CD8-positive, alpha-beta memory T cell (primary cell): Measurements from ENCODE around the gene MXD3. TPM values are rescaled to one million over a fixed set of nuclear protein-coding genes. Genes with fewer than 3 reads are reported as not detected.
A peak's percentile ranks its signal among the peaks of the same experiment; 100 is the strongest.
"Not testable (repeated sequence)": the region's sequence is repeated elsewhere in the genome, so short reads cannot be mapped to it uniquely, and the experiment has no call there.

Source experiments
- CTCF ChIA-PET: fragments of 350-600 bp; sonication (Branson Sonifier 250); formaldehyde crosslinking; loops from one replicate; lab custom pipeline; 2021; ENCODE audit warnings: antibody characterized with exemption; lab: Charles Lee
- POLR2A ChIA-PET: fragments of 350-600 bp; sonication (Branson Sonifier 250); formaldehyde crosslinking; loops from one replicate; lab custom pipeline; 2021; ENCODE audit warnings: antibody characterized with exemption; lab: Charles Lee
- DNase-seq, 5 donors: peaks; one replicate each; pipeline versions ENCODE4 v3.0.0 to v3.0.0-alpha.2; 2020 to 2022; ENCODE audit warnings: mixed read lengths in 1 of 5
- H3K27ac ChIP-seq: one replicate; pipeline ENCODE4 v1.7.0; 2013; ENCODE audit warnings: low read depth, mild to moderate bottlenecking, low read length, moderate library complexity
- H3K27me3 ChIP-seq: 2 replicates; pipeline ENCODE4 v1.7.0; 2013; ENCODE audit warnings: low read length, mild to moderate bottlenecking; ENCODE audit not compliant: insufficient read depth, poor library complexity, severe bottlenecking
- H3K36me3 ChIP-seq: 2 replicates; pipeline ENCODE4 v1.7.0; 2013; ENCODE audit warnings: mild to moderate bottlenecking, low read length, moderate library complexity; ENCODE audit not compliant: insufficient read depth
- H3K4me1 ChIP-seq: 2 replicates; pipeline ENCODE4 v1.7.0; 2013; ENCODE audit warnings: mild to moderate bottlenecking, low read length, moderate library complexity; ENCODE audit not compliant: insufficient read depth
- H3K4me3 ChIP-seq: 2 replicates; pipeline ENCODE4 v1.7.0; 2013; ENCODE audit warnings: mild to moderate bottlenecking, low read length
- H3K9me3 ChIP-seq: 2 replicates; pipeline ENCODE4 v1.7.0; 2013; ENCODE audit warnings: mild to moderate bottlenecking, low read length
- H3K27ac Mint-ChIP-seq, 8 donors: one replicate each; pipeline ENCODE4 v1.8.0; 2020 to 2021; ENCODE audit warnings: mixed read lengths in 8 of 8, mild to moderate bottlenecking in 6 of 8, inconsistent platforms in 3 of 8, moderate library complexity in 3 of 8
- H3K27me3 Mint-ChIP-seq, 2 donors: one replicate each; pipeline ENCODE4 v1.8.0; 2020 to 2021; ENCODE audit warnings: mixed read lengths in 2 of 2, mild to moderate bottlenecking in 1 of 2, moderate library complexity in 1 of 2
- H3K36me3 Mint-ChIP-seq, 3 donors: one replicate each; pipeline ENCODE4 v1.8.0; 2020 to 2021; ENCODE audit warnings: mixed read lengths in 3 of 3, inconsistent platforms in 1 of 3, mild to moderate bottlenecking in 1 of 3
- H3K4me1 Mint-ChIP-seq, 3 donors: one replicate each; pipeline ENCODE4 v1.8.0; 2020 to 2021; ENCODE audit warnings: mixed read lengths in 3 of 3, inconsistent platforms in 1 of 3, mild to moderate bottlenecking in 1 of 3
- H3K4me3 Mint-ChIP-seq, 7 donors: one replicate each; pipeline ENCODE4 v1.8.0; 2020 to 2021; ENCODE audit warnings: mixed read lengths in 7 of 7, mild to moderate bottlenecking in 6 of 7, moderate library complexity in 4 of 7, inconsistent platforms in 2 of 7
- H3K9me3 Mint-ChIP-seq, 5 donors: one replicate each; pipeline ENCODE4 v1.8.0; 2020 to 2022; ENCODE audit warnings: mixed read lengths in 5 of 5, mild to moderate bottlenecking in 3 of 5, moderate library complexity in 2 of 5, inconsistent platforms in 1 of 5
- polyA plus RNA-seq: library from polyadenylated mRNA; unstranded; fragments of 300-500 nt; fragmentation: Illumina TruSeq; gene quantifications from one replicate; pipeline ENCODE4 v1.2.3, GENCODE V29; 2021
- total RNA-seq, 2 experiments: library from RNA; stranded (reverse); gene quantifications; one replicate each; pipeline ENCODE4 v1.2.3, GENCODE V29; 2021

Gene MXD3
- total and polyA plus RNA-seq, 3 experiments from 2014 or later, result 0.79 to 13.4 (median 10.2) TPM

GRCh38 chr5:177306103-177306640, 5.5 kb downstream of the MXD3 start:
- H3K4me3 ChIP-seq, POLR2A ChIA-PET, H3K27me3 ChIP-seq, H3K9me3 Mint-ChIP-seq, H3K27me3 Mint-ChIP-seq, H3K27ac ChIP-seq, H3K9me3 ChIP-seq, DNase-seq: not testable (repeated sequence)
- CTCF ChIA-PET, result interaction anchor here (0.9 kb wide), 1 partner anchor 96 kb away, joined by 3 read pairs; no protein-coding TSS in a partner anchor
- peaks cover 59 to 78% (median 68%) of the 10 kb centered on the region in 3 donors for H3K4me1 Mint-ChIP-seq
- peak overlapping the region in 6 of 7 donors; percentile 48 to 96 (median 94) for H3K4me3 Mint-ChIP-seq
- peaks cover 41% of the 10 kb centered on the region for H3K4me1 ChIP-seq
- H3K27ac Mint-ChIP-seq, result peak overlapping the region; percentile 8 to 83 (median 70)
- H3K36me3 Mint-ChIP-seq, result peaks cover 4 to 36% (median 8%) of the 10 kb centered on the region in 3 donors
- H3K36me3 ChIP-seq, result peaks cover 19% of the 10 kb centered on the region

- Histone ChIP-seq H3K9me3 (no peaks in the 10 kb centered on the region), H3K4me3 (peak overlapping the region; percentile 99), H3K36me3 (peaks cover 19% of the 10 kb centered on the region), H3K4me1 (peaks cover 50% of the 10 kb centered on the region), H3K27ac (peak overlapping the region; percentile 91), H3K27me3 (no peaks in the 10 kb centered on the region)
- peak overlapping the region; percentile 92 to 99 (median 95) for H3K27ac Mint-ChIP-seq
- POLR2A ChIA-PET, result interaction anchor here (0.6 to 1.5 kb wide), 5 partner anchors 8 to 816 kb away, joined by 3 to 6 read pairs (median 3); no protein-coding TSS in a partner anchor
- H3K4me3 Mint-ChIP-seq, result peak overlapping the region; percentile 93 to 98 (median 96)
- H3K4me1 Mint-ChIP-seq, result peaks cover 63 to 81% (median 73%) of the 10 kb centered on the region in 3 donors
- H3K27me3 Mint-ChIP-seq, result peaks cover 0 to 3% of the 10 kb centered on the region in 2 donors
- H3K36me3 Mint-ChIP-seq, result peaks cover 6 to 39% (median 8%) of the 10 kb centered on the region in 3 donors
- DNase-seq, result peak in 2 of 5 donors; percentile 31 to 52
- CTCF ChIA-PET, result interaction anchor here (0.8 to 2.0 kb wide), 3 partner anchors 12 to 190 kb away, joined by 3 to 8 read pairs (median 5); no protein-coding TSS in a partner anchor
- H3K9me3 Mint-ChIP-seq, result no peaks in the 10 kb centered on the region
Measured at GRCh38 chr5:177304392-177305119, 7.1 kb downstream of the MXD3 start.

GRCh38 chr5:177303925-177304391, 7.7 kb downstream of the MXD3 start:
- Histone ChIP-seq H3K27me3 (no peaks in the 10 kb centered on the region), H3K4me1 (peaks cover 56% of the 10 kb centered on the region), H3K36me3 (peaks cover 19% of the 10 kb centered on the region), H3K4me3 (peak overlapping the region; percentile 99), H3K9me3 (no peaks in the 10 kb centered on the region), H3K27ac (peak overlapping the region; percentile 91)
- Mint-ChIP-seq H3K27ac (peak overlapping the region; percentile 92 to 99 (median 95)), H3K27me3 (peaks cover 0 to 3% of the 10 kb centered on the region in 2 donors), H3K9me3 (no peaks in the 10 kb centered on the region), H3K4me1 (peaks cover 63 to 81% (median 73%) of the 10 kb centered on the region in 3 donors), H3K36me3 (peaks cover 6 to 39% (median 8%) of the 10 kb centered on the region in 3 donors), H3K4me3 (peak overlapping the region; percentile 93 to 98 (median 96))
- no peak for DNase-seq
- ChIA-PET POLR2A (interaction anchor here (1.0 to 1.5 kb wide), 4 partner anchors 9 to 168 kb away, joined by 3 to 6 read pairs (median 4); no protein-coding TSS in a partner anchor), CTCF (interaction anchor here (0.8 to 2.0 kb wide), 7 partner anchors 9 to 192 kb away, joined by 3 to 8 read pairs (median 4); no protein-coding TSS in a partner anchor)

GRCh38 chr5:177303121-177303924, 8.4 kb downstream of the MXD3 start, which contains the start of the genes PRELID1 and RAB24:
Gene PRELID1, plus strand, starts transcription at chr5:177303799. Its CDS starts 187 bp downstream, at chr5:177303986.
Gene RAB24, minus strand, starts transcription at chr5:177303719. Its CDS starts 431 bp downstream, at chr5:177303288.
- Histone ChIP-seq H3K4me3 (peak within 1 kb of the TSS; percentile 99), H3K27ac (peak within 1 kb of the TSS; percentile 91), H3K4me1 (peaks cover 62% of the 10 kb centered on the region), H3K9me3 (no peaks in the 10 kb centered on the region), H3K27me3 (no peaks in the 10 kb centered on the region), H3K36me3 (peaks cover 22% of the 10 kb centered on the region)
- Mint-ChIP-seq H3K9me3 (no peaks in the 10 kb centered on the region), H3K27ac (peak within 1 kb of the TSS; percentile 92 to 99 (median 96)), H3K36me3 (peaks cover 6 to 41% (median 8%) of the 10 kb centered on the region in 3 donors), H3K27me3 (peaks cover 0 to 3% of the 10 kb centered on the region in 2 donors), H3K4me3 (peak within 1 kb of the TSS; percentile 93 to 98 (median 96)), H3K4me1 (peaks cover 63 to 84% (median 73%) of the 10 kb centered on the region in 3 donors)
- peak; percentile 83 to 91 (median 86) for DNase-seq
- CTCF ChIA-PET, result interaction anchor here (0.8 to 2.0 kb wide), 8 partner anchors 7 to 191 kb away, joined by 3 to 8 read pairs (median 4); no protein-coding TSS in a partner anchor
- POLR2A ChIA-PET, result interaction anchor here (0.6 to 1.5 kb wide), 5 partner anchors 10 to 167 kb away, joined by 3 to 6 read pairs (median 3); no protein-coding TSS in a partner anchor

GRCh38 chr5:177302354-177303110, 9.2 kb downstream of the MXD3 start:
- peak overlapping the region; percentile 77 for H3K4me3 ChIP-seq
- Mint-ChIP-seq H3K4me1 (peaks cover 63 to 88% (median 77%) of the 10 kb centered on the region in 3 donors), H3K4me3 (peak overlapping the region; percentile 93 to 98 (median 96)), H3K9me3 (no peaks in the 10 kb centered on the region), H3K36me3 (peaks cover 6 to 43% (median 8%) of the 10 kb centered on the region in 3 donors), H3K27me3 (peaks cover 0 to 3% of the 10 kb centered on the region in 2 donors), H3K27ac (peak overlapping the region; percentile 82 to 99 (median 92))
- ChIA-PET CTCF (interaction anchor here (1.1 to 2.0 kb wide), 5 partner anchors 7 to 190 kb away, joined by 3 to 9 read pairs (median 4); no protein-coding TSS in a partner anchor), POLR2A (interaction anchor here (0.6 to 1.5 kb wide), 2 partner anchors 100 to 121 kb away, joined by 3 to 6 read pairs; no protein-coding TSS in a partner anchor)
- peak overlapping the region; percentile 91 for H3K27ac ChIP-seq
- DNase-seq, result no peak
- peaks cover 63% of the 10 kb centered on the region for H3K4me1 ChIP-seq
- H3K9me3 ChIP-seq, result no peaks in the 10 kb centered on the region
- H3K27me3 ChIP-seq, result no peaks in the 10 kb centered on the region
- peaks cover 22% of the 10 kb centered on the region for H3K36me3 ChIP-seq

DNA sequence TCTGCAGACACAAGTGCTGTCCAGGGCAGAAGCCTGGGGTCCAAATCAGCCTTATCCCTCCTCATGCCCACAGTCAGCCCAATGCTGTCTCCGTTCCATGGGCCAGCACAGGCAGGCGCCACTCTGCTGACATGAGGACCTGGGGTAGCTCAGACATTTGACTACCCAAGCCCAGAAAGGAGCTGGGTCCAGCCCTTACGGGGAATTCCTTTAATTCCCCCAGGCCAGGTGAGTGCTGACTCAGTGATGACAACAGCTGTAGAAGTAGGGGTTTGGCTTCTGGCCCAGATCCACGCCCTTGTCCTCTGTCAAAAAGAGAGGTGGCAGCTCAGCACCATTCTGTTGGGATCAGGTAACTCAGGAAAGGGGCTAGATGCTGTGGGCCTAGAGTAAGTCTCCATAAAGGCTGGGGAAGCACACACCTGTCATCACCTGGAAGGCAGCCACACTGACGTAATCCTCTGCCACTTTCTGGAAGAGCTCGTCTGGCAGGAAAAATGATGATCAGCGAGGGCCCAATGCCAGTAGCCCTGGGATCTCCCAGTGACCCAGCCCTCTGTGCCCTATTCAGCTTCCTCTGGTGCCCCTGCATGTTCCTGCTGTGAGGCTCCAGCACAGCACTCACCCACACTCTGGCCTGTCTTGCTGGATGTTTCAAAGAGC, 10.1 kb downstream of the MXD3 start:
- peaks cover 0 to 3% of the 10 kb centered on the region in 2 donors for H3K27me3 Mint-ChIP-seq
- H3K27me3 ChIP-seq, result no peaks in the 10 kb centered on the region
- H3K27ac Mint-ChIP-seq, result peak overlapping the region; percentile 89 to 99 (median 95)
- ChIA-PET CTCF (interaction anchor here (1.4 to 2.0 kb wide), 2 partner anchors 8 to 189 kb away, joined by 8 to 9 read pairs; no protein-coding TSS in a partner anchor), POLR2A (no interaction called here)
- peaks cover 3 to 40% (median 4%) of the 10 kb centered on the region in 3 donors for H3K36me3 Mint-ChIP-seq
- H3K4me3 Mint-ChIP-seq, result peak overlapping the region; percentile 93 to 98 (median 96)
- H3K4me1 ChIP-seq, result peaks cover 68% of the 10 kb centered on the region
- H3K36me3 ChIP-seq, result peaks cover 17% of the 10 kb centered on the region
- H3K4me3 ChIP-seq, result no peak overlapping the region
- H3K9me3 Mint-ChIP-seq, result no peaks in the 10 kb centered on the region
- DNase-seq, result no peak
- H3K4me1 Mint-ChIP-seq, result peaks cover 65 to 87% (median 78%) of the 10 kb centered on the region in 3 donors
- no peak overlapping the region for H3K27ac ChIP-seq
- no peaks in the 10 kb centered on the region for H3K9me3 ChIP-seq
